Measurements from ENCODE around the gene NECAP2. TPM values are rescaled to one million over a fixed set of nuclear protein-coding genes. Genes with fewer than 3 reads are reported as not detected.

Gene NECAP2
- total RNA-seq, 1 donor from 2014 or later: 43.2 TPM

DNA sequence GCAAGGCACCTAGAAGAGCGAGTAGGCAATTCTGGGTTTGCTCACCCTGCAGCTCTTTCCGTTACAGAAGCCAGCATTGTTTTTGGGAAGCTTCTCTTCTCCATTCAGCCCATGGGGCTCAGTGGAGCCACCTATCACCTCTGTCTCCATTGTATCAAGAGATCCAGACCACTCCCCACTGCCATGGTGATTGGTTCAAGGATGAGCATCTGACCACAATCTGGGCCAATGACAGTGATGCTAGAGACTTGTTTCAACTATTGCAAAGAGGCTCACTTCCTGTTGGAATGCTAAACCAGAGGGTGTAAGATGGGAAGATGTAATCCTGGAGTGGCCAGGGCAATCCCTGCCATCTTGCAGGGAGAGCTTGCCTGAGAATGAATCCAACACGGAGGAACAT, 9.9 kb upstream of the NECAP2 start:
- peaks cover 11% of the 10 kb centered on the region for H3K27me3 Mint-ChIP-seq
- no peaks in the 10 kb centered on the region for H3K36me3 Mint-ChIP-seq (ENCODE audit: insufficient read depth)
- H3K27ac Mint-ChIP-seq: no peak overlapping the region
- no peaks in the 10 kb centered on the region for H3K4me1 Mint-ChIP-seq (ENCODE audit: low read depth)
- no peak for DNase-seq (ENCODE audit: low spot score, unreplicated experiment)
- H3K4me3 Mint-ChIP-seq (ENCODE audit: low read depth): no peak overlapping the region
- TF ChIP-seq, protein P1, sequence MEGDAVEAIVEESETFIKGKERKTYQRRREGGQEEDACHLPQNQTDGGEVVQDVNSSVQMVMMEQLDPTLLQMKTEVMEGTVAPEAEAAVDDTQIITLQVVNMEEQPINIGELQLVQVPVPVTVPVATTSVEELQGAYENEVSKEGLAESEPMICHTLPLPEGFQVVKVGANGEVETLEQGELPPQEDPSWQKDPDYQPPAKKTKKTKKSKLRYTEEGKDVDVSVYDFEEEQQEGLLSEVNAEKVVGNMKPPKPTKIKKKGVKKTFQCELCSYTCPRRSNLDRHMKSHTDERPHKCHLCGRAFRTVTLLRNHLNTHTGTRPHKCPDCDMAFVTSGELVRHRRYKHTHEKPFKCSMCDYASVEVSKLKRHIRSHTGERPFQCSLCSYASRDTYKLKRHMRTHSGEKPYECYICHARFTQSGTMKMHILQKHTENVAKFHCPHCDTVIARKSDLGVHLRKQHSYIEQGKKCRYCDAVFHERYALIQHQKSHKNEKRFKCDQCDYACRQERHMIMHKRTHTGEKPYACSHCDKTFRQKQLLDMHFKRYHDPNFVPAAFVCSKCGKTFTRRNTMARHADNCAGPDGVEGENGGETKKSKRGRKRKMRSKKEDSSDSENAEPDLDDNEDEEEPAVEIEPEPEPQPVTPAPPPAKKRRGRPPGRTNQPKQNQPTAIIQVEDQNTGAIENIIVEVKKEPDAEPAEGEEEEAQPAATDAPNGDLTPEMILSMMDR (IDR thresholded peaks at IDR 0.05; ENCODE audit: unreplicated experiment): no peak
- H3K9me3 Mint-ChIP-seq (ENCODE audit: low read depth): no peaks in the 10 kb centered on the region

DNA sequence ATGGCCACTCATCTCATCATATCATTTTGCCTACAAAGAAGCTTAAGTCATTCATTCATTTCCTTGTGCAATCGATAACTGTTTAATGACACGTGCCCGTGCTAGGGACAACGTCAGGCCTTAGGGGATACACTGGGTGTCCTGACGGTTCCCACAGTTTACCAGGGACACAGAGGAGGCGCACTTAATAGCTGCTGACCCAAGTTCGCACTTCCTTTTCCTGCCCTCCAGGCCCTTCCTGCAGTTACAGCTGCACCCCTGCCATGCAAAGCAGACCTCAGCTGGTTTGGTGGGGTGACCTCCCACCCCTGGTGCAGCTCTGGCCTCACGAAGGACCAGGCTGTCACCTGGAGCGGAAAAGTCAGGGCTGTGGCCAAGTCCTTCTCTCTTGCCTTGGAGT, 7.5 kb upstream of the NECAP2 start:
- Mint-ChIP-seq H3K4me3 (ENCODE audit: low read depth) (no peak overlapping the region), H3K4me1 (ENCODE audit: low read depth) (no peaks in the 10 kb centered on the region), H3K9me3 (ENCODE audit: low read depth) (no peaks in the 10 kb centered on the region), H3K27me3 (peaks cover 11% of the 10 kb centered on the region), H3K27ac (no peak overlapping the region), H3K36me3 (ENCODE audit: insufficient read depth) (no peaks in the 10 kb centered on the region)
- TF ChIP-seq, protein P1 (IDR thresholded peaks at IDR 0.05; ENCODE audit: unreplicated experiment): no peak
- no peak for DNase-seq (ENCODE audit: low spot score, unreplicated experiment)

GRCh38 chr1:16434007-16434406, 6.5 kb upstream of the NECAP2 start:
- no peak overlapping the region for H3K4me3 Mint-ChIP-seq (ENCODE audit: low read depth)
- peaks cover 11% of the 10 kb centered on the region for H3K27me3 Mint-ChIP-seq
- no peak overlapping the region for H3K27ac Mint-ChIP-seq
- no peak for DNase-seq (ENCODE audit: low spot score, unreplicated experiment)
- H3K9me3 Mint-ChIP-seq (ENCODE audit: low read depth): no peaks in the 10 kb centered on the region
- no peaks in the 10 kb centered on the region for H3K36me3 Mint-ChIP-seq (ENCODE audit: insufficient read depth)
- H3K4me1 Mint-ChIP-seq (ENCODE audit: low read depth): no peaks in the 10 kb centered on the region
- TF ChIP-seq, protein P1 (IDR thresholded peaks at IDR 0.05; ENCODE audit: unreplicated experiment): no peak

DNA sequence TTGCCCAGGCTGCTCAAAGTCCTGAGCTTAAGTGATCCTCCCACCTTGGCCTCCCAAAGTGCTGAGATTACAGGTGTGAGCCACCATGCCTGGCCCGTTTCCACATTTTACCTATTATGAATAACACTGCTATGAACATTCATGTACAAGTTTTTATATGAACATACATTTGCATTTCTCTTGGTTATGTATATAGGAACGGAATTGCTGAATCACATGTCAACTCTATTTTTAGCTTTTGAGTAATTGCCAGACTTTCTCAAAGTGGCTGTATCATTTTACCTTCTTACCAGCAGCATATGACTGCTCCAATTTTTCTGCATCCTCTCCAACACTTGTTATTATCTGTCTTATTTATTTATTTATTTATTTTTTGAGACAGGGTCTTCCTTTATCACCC, 6.0 kb upstream of the NECAP2 start:
- Mint-ChIP-seq H3K4me1 (ENCODE audit: low read depth) (no peaks in the 10 kb centered on the region), H3K36me3 (ENCODE audit: insufficient read depth) (no peaks in the 10 kb centered on the region), H3K27me3 (peaks cover 11% of the 10 kb centered on the region), H3K4me3 (ENCODE audit: low read depth) (no peak overlapping the region), H3K27ac (no peak overlapping the region), H3K9me3 (ENCODE audit: low read depth) (no peaks in the 10 kb centered on the region)
- DNase-seq (ENCODE audit: low spot score, unreplicated experiment): no peak
- TF ChIP-seq, protein P1 (IDR thresholded peaks at IDR 0.05; ENCODE audit: unreplicated experiment): no peak

- H3K4me1 Mint-ChIP-seq (ENCODE audit: low read depth): peaks cover 9% of the 10 kb centered on the region
- TF ChIP-seq, protein P1 (IDR thresholded peaks at IDR 0.05; ENCODE audit: unreplicated experiment): no peak
- no peaks in the 10 kb centered on the region for H3K9me3 Mint-ChIP-seq (ENCODE audit: low read depth)
- no peaks in the 10 kb centered on the region for H3K36me3 Mint-ChIP-seq (ENCODE audit: insufficient read depth)
- H3K27ac Mint-ChIP-seq: no peak within 1 kb of the TSS
- no peak within 1 kb of the TSS for H3K4me3 Mint-ChIP-seq (ENCODE audit: low read depth)
- H3K27me3 Mint-ChIP-seq: peaks cover 9% of the 10 kb centered on the region
- no peak for DNase-seq (ENCODE audit: low spot score, unreplicated experiment)
These were observed 3.5 kb upstream of the NECAP2 start, which contains the start of gene SPATA21 for GRCh38 chr1:16436946-16437474. Gene SPATA21 (minus strand): TSS chr1:16437424. CDS start chr1:16431371, 6,053 bp downstream.

All from progenitor cell of endocrine pancreas (in vitro differentiated cells).